B cell (primary cell): Measurements from ENCODE around the gene ABCG5.

Experiments
- EZH2 ChIP-seq: IDR thresholded peaks from 2 replicates; pipeline ENCODE4 v1.6.1; 2012; ENCODE audit warnings: borderline replicate concordance, low read depth, mild to moderate bottlenecking, moderate library complexity, low read length; ENCODE audit not compliant: insufficient read depth, poor library complexity, severe bottlenecking
- TF ChIP-seq, protein P1 (sequence below): fragments of 200-600 bp; IDR thresholded peaks from one replicate; pipeline ENCODE4 v1.8.0; 2022; ENCODE audit warnings: antibody characterized with exemption, mild to moderate bottlenecking

DNA sequence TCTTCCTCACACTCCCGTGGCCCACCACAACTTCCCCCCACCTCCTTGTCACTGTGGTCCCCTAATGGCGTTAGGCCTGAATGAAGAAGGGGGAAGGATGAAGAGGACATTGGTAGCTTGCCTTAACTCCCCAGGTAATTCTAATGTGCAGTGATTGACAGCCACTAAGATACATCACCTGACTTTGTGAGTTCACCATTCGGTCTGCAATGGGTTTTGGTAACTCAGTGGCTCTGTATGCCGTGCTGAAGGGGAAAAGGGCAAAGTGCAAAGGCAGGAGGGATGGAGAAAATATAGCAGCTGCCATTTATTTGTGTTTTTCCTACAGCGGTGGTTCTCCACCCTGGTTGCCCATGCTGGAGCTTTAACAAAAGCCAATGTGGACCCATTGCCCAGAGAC, 42.3 kb upstream of the ABCG5 start:
- TF ChIP-seq, protein P1, sequence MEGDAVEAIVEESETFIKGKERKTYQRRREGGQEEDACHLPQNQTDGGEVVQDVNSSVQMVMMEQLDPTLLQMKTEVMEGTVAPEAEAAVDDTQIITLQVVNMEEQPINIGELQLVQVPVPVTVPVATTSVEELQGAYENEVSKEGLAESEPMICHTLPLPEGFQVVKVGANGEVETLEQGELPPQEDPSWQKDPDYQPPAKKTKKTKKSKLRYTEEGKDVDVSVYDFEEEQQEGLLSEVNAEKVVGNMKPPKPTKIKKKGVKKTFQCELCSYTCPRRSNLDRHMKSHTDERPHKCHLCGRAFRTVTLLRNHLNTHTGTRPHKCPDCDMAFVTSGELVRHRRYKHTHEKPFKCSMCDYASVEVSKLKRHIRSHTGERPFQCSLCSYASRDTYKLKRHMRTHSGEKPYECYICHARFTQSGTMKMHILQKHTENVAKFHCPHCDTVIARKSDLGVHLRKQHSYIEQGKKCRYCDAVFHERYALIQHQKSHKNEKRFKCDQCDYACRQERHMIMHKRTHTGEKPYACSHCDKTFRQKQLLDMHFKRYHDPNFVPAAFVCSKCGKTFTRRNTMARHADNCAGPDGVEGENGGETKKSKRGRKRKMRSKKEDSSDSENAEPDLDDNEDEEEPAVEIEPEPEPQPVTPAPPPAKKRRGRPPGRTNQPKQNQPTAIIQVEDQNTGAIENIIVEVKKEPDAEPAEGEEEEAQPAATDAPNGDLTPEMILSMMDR = no peak
- no peak for TF ChIP-seq EZH2
